GM18873 (cell line): ENCODE results near the gene KPNA1.

Experiments
- ATAC-seq: cut with Tn5 transposase; IDR thresholded peaks from one replicate; pipeline ENCODE4 v1.9.1; 2021; ENCODE audit warnings: mild to moderate bottlenecking, moderate library complexity, moderate number of reproducible peaks; ENCODE audit not compliant: unreplicated experiment, low FRiP score

The KPNA1 gene

GRCh38 chr3:122427857-122428471 is 86.8 kb downstream of the KPNA1 start:
- ATAC-seq, result no peak

GRCh38 chr3:122421836-122422235 is 92.9 kb downstream of the KPNA1 start:
- no peak for ATAC-seq

DNA sequence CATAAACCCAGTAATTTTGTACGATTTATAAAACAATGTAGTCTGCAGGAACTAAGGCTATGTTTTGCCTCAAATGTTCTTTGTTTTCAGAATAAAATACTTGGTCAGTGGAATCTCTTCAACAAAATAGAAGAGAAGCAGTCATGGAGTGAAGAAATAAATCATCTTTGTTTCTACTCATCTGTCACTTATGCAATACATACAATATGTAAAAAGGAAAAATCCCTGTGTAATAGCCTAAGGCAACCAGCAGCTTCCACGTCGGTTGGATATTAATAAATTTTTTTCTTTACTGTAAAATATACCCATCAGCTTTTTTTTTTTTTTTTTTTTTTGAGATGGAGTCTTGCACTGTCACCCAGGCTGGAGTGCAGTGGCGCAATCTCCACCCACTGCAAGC is 93.6 kb downstream of the KPNA1 start:
- ATAC-seq, result no peak

- ATAC-seq, result no peak
Measured at GRCh38 chr3:122416966-122417365, 97.8 kb downstream of the KPNA1 start.

DNA sequence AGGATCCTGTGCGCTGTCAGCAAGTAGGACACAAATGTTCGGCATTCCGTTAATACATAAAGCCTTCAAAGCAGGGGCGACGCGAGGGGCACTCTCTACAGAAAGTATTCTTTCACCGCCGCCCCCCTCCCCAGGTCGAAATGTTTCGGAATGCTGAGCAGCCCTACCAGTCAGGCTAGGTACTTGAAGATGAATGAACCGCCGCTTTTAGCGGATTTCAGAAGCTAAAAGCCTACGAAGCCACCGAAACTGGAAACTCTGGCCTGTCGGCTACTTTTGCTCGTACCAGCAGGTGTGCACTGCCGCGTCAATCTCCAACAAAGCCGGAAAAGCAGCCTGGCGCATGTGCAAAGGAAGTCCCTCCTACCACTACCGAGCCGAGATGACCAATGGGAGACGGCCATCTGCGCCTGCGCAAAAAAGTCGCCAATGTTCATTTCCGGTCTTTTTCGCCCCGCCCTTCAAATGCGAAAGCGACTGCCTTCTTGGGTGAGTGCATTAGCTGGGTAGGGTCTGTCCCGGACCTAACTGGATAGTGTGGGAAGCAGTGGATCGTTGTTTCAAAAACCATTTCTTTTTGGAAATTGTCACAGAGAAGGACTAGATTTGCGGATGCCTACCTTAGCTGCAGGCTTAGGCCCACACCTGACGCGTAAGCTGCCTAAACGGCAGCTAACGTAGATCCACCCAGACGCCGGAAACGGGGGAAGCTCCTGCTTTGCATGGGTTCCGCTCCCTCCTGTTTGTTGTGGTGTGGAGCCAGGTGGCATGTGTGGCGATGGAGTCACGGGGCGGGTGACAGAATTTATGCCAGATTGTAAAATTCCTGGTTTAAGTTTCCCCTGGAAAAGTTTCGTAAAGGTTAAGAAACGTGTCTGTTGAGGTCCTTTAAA is 98.7 kb downstream of the KPNA1 start, which contains the start of gene WDR5B:
TSS of gene WDR5B (minus strand) at position 301 of the 893 bp plus-strand sequence. CDS start 534 bp downstream, outside the sequence.
- ATAC-seq, result peak; percentile 78

GRCh38 chr3:122415104-122415744 is 99.5 kb downstream of the KPNA1 start:
- no peak for ATAC-seq

DNA sequence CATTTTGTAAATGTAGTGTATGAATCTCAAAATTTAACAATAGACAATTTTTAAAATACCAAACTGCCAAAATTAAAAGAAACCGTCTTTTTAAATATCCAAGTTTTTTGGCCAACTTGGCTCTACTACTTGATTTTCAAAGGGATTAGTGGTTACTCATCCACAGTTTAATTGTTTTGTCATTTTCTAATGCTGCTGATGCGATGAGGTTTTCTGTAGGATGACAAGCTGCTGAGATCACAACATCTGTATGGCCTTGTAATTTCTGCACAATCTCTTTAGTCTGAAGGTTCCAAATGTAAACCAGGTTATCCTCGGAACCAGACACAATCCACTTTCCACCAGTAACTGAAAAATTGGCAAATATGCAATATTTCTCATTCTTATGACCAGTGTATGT is 100.3 kb downstream of the KPNA1 start:
- no peak for ATAC-seq

GRCh38 chr3:122410639-122411038 is 104.1 kb downstream of the KPNA1 start:
- no peak for ATAC-seq

DNA sequence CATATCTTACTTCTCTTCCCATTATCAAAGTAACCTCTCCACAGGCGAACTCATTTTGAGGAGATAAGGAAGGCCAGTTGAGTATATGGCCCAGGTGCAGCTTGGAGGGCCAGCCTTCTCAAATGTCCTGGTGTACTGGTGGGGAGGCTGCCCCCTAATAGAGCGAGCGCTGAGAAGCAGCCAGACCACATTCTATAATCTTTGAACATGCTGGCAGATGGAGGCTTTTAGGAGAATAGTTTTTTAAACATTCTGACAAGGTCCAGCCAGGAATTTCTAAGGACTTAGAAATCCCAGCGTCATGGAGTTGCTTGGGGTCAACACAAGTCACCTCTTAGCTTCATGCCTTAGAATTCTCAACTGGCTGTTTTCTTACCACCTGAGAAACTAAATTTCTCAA is 104.6 kb downstream of the KPNA1 start:
- ATAC-seq, result no peak

DNA sequence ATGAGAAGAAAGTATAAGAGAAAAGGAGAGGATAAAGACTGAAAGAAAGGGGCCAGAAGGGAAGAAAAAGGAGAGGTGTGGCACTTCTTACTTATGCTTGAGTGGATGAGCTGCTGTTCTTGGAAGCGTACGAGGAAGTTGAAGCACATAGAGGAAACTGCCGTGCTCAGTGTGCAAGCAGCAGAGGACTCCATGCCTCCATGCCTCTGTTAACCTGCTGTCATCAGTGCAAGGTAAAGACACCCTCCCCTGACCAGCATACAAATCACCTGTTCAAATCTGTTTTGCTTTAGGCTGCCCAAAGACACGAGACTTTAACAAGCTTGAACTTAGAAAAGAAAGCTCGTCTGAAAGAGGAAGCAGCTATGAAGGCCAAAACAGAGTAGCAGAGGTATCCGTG is 105.3 kb downstream of the KPNA1 start:
- no peak for ATAC-seq

DNA sequence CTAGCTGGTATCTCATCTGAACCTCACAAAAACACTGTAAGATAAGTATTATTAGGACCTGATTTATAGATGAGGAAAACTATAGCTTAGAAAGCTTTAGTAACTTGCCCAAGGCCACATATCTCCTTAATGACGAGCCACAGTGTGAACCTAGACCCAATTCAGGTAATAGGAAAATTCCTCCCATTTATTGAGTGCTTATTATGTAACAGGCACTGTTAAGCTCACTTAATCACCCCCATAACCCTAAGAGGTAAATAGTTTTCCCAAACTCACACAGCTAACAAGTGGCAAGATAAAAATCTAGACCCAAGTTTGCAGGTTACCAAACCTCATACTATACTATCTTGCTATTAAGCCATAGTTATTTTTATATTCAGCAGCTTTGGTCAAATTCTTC is 106.8 kb downstream of the KPNA1 start:
- no peak for ATAC-seq

DNA sequence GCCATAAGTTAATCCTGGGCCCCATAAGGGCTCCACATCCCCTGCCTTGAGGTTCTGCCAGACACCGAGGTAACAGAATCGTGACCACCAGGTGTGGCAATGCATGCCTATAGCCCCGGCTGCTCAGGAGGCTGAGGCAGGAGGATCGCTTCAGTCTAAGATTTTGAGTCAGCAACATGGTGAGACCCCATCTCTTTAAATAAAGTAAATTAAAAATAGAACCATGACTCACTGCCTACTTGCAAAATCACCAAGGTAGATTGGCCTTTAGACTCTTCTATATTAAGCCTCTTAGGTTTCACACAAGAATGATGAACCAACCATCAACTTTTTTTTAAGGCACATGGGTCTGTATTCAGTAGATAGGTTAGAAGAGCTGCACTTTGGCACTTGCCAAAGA is 108.5 kb downstream of the KPNA1 start:
- no peak for ATAC-seq

DNA sequence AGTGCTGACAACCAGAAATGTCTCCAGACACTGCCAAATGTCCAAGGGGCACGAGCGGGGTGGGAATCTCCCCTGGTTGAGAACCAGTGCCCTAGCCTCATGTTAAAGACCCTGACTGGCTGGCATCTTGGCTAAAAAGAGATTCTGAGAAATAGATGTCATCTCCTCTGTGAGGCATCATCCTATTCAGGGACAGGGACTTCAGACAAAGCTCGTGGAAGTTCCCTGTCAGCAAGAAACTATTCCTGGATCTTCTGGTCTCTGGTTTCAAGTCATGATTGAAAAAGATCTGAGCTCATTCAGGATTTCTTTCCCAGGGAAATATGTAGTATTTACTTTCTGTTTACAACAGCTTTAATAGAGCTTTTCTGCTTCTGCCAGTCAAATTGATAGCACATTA is 109.7 kb downstream of the KPNA1 start:
- ATAC-seq, result no peak

- ATAC-seq, result no peak
Measured at GRCh38 chr3:122403489-122403888, 111.2 kb downstream of the KPNA1 start.

DNA sequence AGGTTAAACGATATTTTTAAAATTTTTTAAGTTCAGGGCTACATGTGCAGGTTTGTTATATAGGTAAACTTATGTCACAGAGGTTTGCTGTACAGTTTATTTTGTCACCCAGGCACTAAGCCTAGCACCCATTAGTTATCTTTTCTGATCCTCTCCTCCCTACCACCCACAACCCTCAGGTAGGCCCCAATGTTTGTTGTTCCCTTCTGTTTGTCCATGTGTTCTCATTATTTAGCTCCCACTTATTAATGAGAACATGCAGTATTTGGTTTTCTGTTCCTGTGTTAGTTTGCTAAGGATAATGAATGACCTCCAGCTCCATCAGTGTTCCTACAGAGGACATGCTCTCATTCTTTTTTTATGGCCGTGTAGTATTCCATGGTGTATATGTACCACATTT is 115.8 kb downstream of the KPNA1 start:
- ATAC-seq, result no peak

GRCh38 chr3:122397201-122397600 is 117.5 kb downstream of the KPNA1 start:
- no peak for ATAC-seq

DNA sequence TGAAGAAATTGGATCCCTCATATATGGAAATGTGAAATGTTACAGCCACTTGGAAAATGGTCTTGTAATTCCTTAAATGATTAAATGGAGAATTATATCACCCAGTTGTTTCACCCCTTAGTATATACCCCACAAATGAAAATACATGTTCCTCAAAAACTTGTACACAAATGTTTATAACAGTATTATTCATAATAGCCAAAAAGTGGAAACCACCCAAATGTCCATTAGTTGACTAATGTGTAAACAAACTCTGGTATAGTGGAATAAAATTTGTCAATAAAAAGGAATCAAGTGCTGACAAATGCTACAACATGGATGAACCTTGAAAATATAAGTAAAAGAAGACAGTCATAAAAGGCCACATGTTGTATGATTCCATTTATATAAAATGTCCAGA is 118.2 kb downstream of the KPNA1 start:
- ATAC-seq, result no peak

DNA sequence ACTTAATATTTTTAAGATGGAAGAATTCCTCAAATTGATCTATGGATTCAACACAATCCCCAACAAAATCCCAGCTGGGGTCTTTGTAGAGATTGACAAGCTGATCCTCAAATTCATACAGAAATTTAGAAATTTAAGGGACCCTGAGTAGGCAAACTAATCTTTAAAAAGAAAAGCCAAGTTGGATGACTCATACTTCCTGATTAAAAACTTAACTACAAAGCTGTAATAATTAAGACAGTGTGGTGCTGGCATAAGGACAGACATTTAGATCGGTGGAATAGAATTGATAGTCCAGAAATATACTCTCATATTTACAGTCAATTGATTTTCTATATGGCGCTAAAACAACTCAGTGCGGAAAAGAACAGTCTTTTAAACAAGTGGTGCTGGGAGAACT is 119.2 kb downstream of the KPNA1 start:
- no peak for ATAC-seq

DNA sequence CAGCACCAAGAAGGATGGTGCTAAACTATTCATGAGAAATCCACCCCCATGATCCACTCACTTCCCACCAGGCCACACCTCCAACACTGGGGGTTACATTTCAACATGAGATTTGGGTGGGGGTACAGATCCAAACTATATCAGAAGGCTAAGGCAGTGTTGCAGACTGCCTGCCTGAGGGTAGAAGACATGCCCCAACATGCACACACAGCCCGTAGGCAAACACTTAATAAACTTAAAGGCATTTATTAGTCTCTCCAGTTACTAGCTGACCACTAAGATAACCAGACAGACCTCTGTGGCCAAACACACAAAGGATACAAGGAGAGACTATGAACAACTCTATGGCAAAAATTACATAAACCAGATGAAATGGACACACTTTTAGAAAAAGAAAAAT is 120.6 kb downstream of the KPNA1 start:
- ATAC-seq, result no peak

DNA sequence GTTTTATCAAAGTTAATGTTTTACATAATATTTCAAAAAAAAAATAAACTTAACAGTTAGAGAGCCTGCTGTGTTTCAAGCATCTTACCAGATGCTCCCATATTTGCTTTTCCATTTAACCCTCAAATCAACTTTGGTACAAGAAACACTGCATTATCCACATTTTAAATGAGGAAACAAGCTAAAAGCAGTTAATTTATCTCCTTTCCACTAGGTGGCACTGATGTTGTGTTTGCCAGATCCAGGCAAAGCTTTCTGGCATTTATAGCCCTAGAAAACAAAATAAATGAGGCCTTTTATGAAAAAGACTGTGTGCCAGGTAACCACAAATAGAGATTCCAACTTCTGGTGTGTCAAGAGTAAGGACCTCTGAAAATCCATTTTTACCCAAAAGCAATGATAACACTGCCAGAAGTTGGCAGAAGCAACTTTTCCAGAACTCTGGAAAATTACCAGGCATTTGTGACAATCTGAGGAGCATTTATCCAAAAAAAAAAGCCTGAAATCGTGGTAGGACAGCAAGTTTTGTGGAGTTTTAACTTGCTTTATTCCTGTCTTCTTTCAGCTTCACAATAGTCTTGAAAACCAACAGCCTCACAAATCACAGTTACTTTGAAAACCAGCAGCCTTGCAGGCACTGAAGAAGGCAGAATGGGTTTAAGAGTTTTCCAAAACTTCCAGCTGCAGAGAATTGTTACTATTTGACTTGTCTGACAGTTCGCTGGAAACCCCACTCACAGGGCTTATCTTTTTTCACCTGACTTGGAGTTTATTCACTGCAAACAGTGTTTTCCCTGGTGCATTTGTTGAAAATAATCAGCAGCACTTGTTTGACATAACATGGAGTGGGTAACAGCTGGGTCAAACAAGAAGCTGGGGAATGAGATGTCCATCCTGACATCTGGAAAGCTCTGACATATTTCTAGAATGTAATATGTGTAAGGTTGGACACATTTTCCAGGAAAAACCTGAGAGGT is 121.6 kb downstream of the KPNA1 start:
- no peak for ATAC-seq
